ENCODE measurements around the gene ERBIN. TPM values are rescaled to one million over a fixed set of nuclear protein-coding genes. Genes with fewer than 3 reads are reported as not detected.

Gene ERBIN
- polyA plus RNA-seq, 1 donor from 2014 or later = 28.4 TPM

DNA sequence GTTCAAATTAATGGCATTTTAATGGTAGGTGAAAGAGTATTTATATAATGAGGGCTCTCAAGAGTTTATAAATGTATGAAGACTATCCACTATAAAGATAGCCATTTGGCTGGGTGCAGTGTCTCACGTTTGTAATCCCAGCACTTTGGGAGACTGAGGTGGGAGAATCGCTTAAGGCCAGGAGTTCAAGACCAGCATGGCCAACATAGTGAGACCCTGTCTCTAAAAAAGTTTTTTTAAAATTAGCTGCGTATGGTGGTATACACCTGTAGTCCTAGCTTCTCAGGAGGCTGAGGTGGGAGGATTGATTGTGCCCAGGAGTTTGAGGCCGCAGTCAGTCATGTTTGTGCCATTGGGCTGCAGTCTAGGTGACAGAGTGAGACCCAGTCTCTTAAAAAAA, 61.6 kb downstream of the ERBIN start:
- Histone ChIP-seq H3F3A (ENCODE audit: insufficient read depth, low read length, poor library complexity, severe bottlenecking) (no peaks in the 10 kb centered on the region), H3K36me3 (ENCODE audit: insufficient read depth, low read length) (no peaks in the 10 kb centered on the region), H3K9ac (ENCODE audit: low read length) (no peak overlapping the region), H3K4me2 (ENCODE audit: low read length) (no peak overlapping the region), H3K9me2 (ENCODE audit: insufficient read depth, low read length) (no peaks in the 10 kb centered on the region), H4K20me1 (ENCODE audit: insufficient read depth) (no peaks in the 10 kb centered on the region), H3K79me2 (replicated peaks; ENCODE audit: insufficient read depth, low read length) (peaks cover 34% of the 10 kb centered on the region), H3K4me3 (ENCODE audit: low read length) (no peak overlapping the region), H3K27ac (ENCODE audit: low read length) (no peak overlapping the region), H3K9me3 (ENCODE audit: low read length) (no peaks in the 10 kb centered on the region), H2AFZ (ENCODE audit: low read depth, low read length) (no peak overlapping the region), H3K27me3 (ENCODE audit: insufficient read depth, low read depth, low read length) (no peaks in the 10 kb centered on the region)
- TF ChIP-seq EZH2 (IDR thresholded peaks at IDR 0.05; ENCODE audit: borderline replicate concordance, insufficient read depth, low read length, poor library complexity, severe bottlenecking) (no peak), TAF1 (IDR thresholded peaks at IDR 0.05; ENCODE audit: low read depth) (no peak), EP300 (conservative IDR thresholded peaks at IDR 0.05; ENCODE audit: poor library complexity, severe bottlenecking) (no peak), SMC3 (conservative IDR thresholded peaks at IDR 0.05; ENCODE audit: poor library complexity) (no peak), MXI1 (conservative IDR thresholded peaks at IDR 0.05; ENCODE audit: poor library complexity, severe bottlenecking) (no peak), RAD21 (conservative IDR thresholded peaks at IDR 0.05) (no peak), POLR2AphosphoS5 (IDR thresholded peaks at IDR 0.05) (no peak)
- TF ChIP-seq, protein P1, sequence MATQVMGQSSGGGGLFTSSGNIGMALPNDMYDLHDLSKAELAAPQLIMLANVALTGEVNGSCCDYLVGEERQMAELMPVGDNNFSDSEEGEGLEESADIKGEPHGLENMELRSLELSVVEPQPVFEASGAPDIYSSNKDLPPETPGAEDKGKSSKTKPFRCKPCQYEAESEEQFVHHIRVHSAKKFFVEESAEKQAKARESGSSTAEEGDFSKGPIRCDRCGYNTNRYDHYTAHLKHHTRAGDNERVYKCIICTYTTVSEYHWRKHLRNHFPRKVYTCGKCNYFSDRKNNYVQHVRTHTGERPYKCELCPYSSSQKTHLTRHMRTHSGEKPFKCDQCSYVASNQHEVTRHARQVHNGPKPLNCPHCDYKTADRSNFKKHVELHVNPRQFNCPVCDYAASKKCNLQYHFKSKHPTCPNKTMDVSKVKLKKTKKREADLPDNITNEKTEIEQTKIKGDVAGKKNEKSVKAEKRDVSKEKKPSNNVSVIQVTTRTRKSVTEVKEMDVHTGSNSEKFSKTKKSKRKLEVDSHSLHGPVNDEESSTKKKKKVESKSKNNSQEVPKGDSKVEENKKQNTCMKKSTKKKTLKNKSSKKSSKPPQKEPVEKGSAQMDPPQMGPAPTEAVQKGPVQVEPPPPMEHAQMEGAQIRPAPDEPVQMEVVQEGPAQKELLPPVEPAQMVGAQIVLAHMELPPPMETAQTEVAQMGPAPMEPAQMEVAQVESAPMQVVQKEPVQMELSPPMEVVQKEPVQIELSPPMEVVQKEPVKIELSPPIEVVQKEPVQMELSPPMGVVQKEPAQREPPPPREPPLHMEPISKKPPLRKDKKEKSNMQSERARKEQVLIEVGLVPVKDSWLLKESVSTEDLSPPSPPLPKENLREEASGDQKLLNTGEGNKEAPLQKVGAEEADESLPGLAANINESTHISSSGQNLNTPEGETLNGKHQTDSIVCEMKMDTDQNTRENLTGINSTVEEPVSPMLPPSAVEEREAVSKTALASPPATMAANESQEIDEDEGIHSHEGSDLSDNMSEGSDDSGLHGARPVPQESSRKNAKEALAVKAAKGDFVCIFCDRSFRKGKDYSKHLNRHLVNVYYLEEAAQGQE (IDR thresholded peaks at IDR 0.05; ENCODE audit: borderline replicate concordance) = no peak
- TF ChIP-seq, protein P2, sequence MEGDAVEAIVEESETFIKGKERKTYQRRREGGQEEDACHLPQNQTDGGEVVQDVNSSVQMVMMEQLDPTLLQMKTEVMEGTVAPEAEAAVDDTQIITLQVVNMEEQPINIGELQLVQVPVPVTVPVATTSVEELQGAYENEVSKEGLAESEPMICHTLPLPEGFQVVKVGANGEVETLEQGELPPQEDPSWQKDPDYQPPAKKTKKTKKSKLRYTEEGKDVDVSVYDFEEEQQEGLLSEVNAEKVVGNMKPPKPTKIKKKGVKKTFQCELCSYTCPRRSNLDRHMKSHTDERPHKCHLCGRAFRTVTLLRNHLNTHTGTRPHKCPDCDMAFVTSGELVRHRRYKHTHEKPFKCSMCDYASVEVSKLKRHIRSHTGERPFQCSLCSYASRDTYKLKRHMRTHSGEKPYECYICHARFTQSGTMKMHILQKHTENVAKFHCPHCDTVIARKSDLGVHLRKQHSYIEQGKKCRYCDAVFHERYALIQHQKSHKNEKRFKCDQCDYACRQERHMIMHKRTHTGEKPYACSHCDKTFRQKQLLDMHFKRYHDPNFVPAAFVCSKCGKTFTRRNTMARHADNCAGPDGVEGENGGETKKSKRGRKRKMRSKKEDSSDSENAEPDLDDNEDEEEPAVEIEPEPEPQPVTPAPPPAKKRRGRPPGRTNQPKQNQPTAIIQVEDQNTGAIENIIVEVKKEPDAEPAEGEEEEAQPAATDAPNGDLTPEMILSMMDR (IDR thresholded peaks at IDR 0.05; ENCODE audit: poor library complexity, severe bottlenecking) = no peak

DNA sequence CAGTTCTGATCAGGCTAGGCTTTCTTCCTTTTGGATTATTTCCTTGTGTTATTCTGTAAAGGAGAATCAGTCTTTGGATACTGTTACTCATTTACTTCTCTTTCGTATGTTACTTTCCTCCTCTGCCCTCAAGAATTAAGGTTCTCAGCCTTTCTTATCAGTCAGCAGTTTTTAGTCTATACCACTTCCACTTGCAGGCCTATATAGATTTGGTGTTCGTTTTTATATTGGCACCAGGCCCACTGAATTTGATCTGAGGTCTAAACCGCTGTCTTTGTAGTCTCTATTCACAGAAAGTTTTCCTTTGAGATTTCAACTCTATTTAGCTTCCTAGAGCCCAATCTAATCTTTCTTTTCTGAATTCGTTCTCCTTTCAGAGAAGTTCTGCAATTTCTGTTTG, 62.8 kb downstream of the ERBIN start:
- H3K9me3 ChIP-seq (ENCODE audit: low read length) = no peaks in the 10 kb centered on the region
- H3K9me2 ChIP-seq (ENCODE audit: insufficient read depth, low read length) = no peaks in the 10 kb centered on the region
- H3K27me3 ChIP-seq (ENCODE audit: insufficient read depth, low read depth, low read length) = no peaks in the 10 kb centered on the region
- TF ChIP-seq, protein P2 (IDR thresholded peaks at IDR 0.05; ENCODE audit: poor library complexity, severe bottlenecking) = no peak
- TF ChIP-seq SMC3 (conservative IDR thresholded peaks at IDR 0.05; ENCODE audit: poor library complexity) (no peak), EP300 (conservative IDR thresholded peaks at IDR 0.05; ENCODE audit: poor library complexity, severe bottlenecking) (no peak), EZH2 (IDR thresholded peaks at IDR 0.05; ENCODE audit: borderline replicate concordance, insufficient read depth, low read length, poor library complexity, severe bottlenecking) (no peak), RAD21 (conservative IDR thresholded peaks at IDR 0.05) (no peak), MXI1 (conservative IDR thresholded peaks at IDR 0.05; ENCODE audit: poor library complexity, severe bottlenecking) (no peak)
- TF ChIP-seq, protein P1 (IDR thresholded peaks at IDR 0.05; ENCODE audit: borderline replicate concordance) = no peak
- no peaks in the 10 kb centered on the region for H3F3A ChIP-seq (ENCODE audit: insufficient read depth, low read length, poor library complexity, severe bottlenecking)
- H3K36me3 ChIP-seq (ENCODE audit: insufficient read depth, low read length) = no peaks in the 10 kb centered on the region
- no peak overlapping the region for H3K27ac ChIP-seq (ENCODE audit: low read length)
- H3K4me2 ChIP-seq (ENCODE audit: low read length) = no peak overlapping the region
- no peak overlapping the region for H3K9ac ChIP-seq (ENCODE audit: low read length)
- no peaks in the 10 kb centered on the region for H4K20me1 ChIP-seq (ENCODE audit: insufficient read depth)
- peaks cover 29% of the 10 kb centered on the region for H3K79me2 ChIP-seq (replicated peaks; ENCODE audit: insufficient read depth, low read length)
- no peak overlapping the region for H3K4me3 ChIP-seq (ENCODE audit: low read length)
- no peak overlapping the region for H2AFZ ChIP-seq (ENCODE audit: low read depth, low read length)
